HG03108 (cell line): ENCODE data around the gene ZPR1.

ENCODE experiments used
- ATAC-seq: cut with Tn5 transposase; IDR thresholded peaks from one replicate; pipeline ENCODE4 v1.9.1; 2021; ENCODE audit warnings: moderate library complexity; ENCODE audit not compliant: unreplicated experiment

Gene ZPR1

GRCh38 chr11:116792869-116793771 lies 5.3 kb upstream of the ZPR1 start:
- no peak for ATAC-seq

GRCh38 chr11:116792144-116792868 lies 4.5 kb upstream of the ZPR1 start:
- ATAC-seq: no peak

DNA sequence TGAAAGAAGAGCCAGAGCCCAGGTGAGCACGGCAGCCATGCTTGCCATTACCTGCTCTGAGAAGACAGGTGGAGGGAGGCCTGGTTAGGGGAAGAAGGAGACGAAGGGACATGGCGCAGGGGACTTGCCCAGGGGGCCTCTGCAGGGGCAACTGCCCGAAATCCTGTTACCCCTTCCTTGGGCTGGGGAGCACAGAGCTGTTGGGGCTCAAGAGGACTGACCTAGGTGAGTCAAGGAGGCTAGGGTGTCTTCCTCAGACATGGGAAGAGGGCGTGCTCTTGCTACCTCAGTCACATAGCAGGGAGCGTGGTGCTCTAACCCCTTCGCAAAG lies 4.0 kb upstream of the ZPR1 start, which contains the start of gene APOA5:
APOA5 (minus strand) TSS at position 67 of the 331 bp plus-strand sequence; CDS start at position 48, 19 bp downstream.
- ATAC-seq: no peak

DNA sequence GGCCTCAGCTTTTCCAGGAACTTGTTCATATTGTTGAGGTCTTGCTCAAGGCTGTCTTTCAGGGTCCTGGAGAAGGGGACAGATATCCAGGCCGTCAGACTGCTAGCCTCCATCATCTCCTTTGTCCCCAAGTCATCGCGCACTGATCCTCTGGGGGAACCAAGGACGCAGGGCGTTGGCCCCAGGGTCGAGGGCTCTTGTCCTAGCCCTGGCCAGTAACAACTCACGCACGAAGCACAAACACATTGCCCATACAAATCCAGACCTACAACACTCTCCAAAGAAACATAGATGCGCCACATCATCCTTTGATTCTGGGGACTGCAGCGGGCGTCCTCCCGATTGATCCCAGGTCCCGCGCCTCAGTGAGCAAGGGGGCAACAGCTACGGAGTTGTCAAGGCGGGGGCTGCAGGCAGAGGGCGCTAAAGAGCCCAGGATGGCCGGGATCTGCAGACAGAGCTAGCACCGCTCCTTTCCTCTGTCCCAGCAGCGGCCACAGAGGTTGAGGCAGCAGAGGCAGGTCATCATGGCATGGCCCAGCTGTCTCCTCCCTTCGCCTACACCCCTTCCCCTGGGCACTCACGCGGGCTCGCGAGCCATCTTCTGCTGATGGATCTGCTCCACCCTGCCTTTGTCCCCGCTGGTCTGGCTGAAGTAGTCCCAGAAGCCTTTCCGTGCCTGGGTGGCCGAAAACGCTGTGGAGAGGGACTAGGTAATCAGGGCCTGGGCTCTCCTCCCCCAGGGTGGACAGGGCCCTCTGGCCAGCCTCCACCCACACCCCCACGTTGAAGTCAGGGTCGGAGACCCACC lies 3.4 kb upstream of the ZPR1 start:
- no peak for ATAC-seq

DNA sequence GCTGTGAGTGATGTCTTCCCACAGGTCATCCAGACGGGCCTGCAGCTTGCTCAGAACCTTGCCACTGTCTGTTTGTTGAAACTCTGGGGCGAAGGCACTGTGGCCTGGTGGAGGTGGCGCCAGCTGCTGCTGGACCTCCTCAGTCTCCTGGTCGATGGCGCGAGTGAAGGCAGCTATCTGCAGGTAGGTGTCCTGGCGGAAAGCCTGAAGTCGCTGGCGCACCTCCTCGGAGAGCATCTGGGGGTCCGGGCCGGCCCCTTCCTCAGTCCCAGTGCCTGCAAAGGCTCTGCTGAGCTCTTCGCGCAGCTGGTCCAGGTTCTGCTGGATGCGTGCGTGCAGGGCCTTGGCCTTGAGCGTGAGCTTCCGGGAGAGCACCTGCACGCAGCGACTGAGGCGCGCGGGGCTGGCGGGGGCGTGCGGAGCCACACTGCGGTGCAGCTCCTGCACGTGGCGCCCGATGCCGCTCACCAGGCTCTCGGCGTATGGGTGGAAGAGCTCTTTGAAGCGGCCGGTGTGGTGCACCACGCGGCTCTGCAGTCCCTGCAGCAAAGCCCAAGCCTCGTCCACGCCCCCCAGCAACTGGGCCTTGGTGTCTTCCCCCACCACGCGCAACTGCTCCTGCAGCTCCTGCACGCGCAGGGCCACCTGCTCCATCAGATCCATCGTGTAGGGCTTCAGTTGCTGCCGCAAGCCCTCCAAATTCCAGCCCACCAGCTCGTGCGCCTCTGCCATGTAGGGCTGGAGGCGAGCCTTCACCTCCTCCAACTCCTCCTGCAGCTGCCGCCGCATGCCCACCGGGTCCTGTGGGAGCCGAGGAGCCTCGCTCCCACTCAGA lies 2.6 kb upstream of the ZPR1 start:
- ATAC-seq: no peak

GRCh38 chr11:116788975-116789374 lies 1.2 kb upstream of the ZPR1 start:
- ATAC-seq: no peak

DNA sequence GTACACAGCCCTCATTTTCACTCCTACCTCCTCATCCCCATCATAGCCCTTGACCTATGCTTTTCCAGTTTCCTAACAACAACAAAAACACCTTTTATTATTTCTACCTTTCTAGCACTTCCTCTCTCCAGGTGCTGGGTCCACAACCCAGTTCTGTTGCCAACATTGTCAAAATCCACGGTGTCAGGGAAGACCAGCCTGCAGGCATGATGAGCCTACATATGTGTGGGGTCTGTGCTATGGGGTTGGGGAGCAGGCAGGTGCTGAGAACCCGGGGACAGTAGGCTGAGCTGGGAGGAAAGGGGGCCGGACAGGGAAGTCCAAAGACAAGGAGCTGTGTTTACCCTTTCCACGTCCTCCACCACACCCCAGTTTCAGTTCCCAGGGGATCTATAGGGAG lies 711 bp upstream of the ZPR1 start:
- ATAC-seq: no peak

GRCh38 chr11:116787436-116787785 lies 412 bp downstream of the ZPR1 start:
- no peak for ATAC-seq

GRCh38 chr11:116786966-116787365 lies 857 bp downstream of the ZPR1 start:
- ATAC-seq: no peak

GRCh38 chr11:116786326-116786725 lies 1.5 kb downstream of the ZPR1 start:
- ATAC-seq: no peak

DNA sequence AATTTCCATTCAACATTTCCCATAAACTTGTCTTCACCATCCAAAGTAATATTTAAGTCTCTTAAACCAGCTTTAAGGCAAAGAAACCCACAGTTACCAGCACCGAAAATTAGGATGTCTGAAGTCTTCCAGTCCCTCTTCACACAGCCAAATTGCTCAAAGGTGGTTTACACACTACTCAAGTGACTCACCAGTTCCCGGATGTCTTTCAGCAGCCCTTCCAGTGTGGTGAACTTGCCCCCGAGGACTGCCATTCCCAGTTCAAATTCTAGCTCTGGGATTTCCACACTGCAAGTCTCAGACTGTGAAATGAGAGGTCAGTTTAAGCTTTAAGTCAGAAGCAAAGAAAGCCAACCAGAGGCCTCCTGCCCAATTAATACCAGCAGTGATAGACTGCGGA lies 5.1 kb downstream of the ZPR1 start:
- ATAC-seq: no peak

DNA sequence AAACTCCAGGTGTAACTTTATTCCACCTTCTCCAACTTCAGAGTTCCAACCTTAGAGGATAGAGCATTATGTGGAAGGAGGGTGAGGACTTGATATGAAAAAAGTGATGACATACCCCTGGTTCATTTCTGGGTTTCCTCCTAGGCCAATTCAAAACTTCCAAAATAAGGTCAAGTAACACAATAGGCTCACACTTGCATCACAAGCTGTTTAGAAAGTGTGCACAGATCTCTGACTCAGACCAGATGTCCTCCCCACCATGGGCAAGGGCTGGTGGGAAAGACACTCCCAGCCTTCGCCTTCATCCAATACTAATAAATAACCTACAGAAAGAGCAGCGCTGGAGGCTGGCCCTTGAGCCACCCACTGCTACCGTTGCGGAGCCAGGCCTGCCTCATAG lies 9.3 kb downstream of the ZPR1 start:
- ATAC-seq: no peak

- ATAC-seq: no peak
These were observed 10.8 kb downstream of the ZPR1 start for GRCh38 chr11:116777056-116777455.

- no peak for ATAC-seq
These were observed 11.3 kb downstream of the ZPR1 start for GRCh38 chr11:116776522-116776984.

DNA sequence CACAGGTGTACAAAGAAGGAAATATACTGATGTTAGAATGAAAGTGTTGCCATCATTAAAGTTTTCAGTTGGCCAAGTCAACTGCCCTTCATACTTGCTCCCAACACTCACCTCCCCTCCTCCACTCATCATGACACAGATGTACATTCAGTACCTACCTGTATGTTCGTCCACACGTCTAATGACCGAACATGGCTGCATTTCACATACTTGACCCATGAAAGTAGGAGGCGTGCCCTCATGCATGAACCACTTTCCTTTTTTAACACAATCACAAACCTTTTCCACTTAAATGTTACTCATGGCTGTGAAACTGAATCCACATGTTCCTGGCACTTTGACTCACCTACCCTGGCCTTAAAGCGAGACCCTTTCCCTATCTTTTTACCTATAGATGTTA lies 11.8 kb downstream of the ZPR1 start:
- no peak for ATAC-seq

GRCh38 chr11:116774661-116775060 lies 13.2 kb downstream of the ZPR1 start:
- no peak for ATAC-seq

GRCh38 chr11:116773203-116774097 lies 14.4 kb downstream of the ZPR1 start:
- peak; percentile 9 for ATAC-seq

GRCh38 chr11:116772443-116773202 lies 15.2 kb downstream of the ZPR1 start, which contains the start of gene BUD13:
BUD13 (minus strand) TSS chr11:116772987; CDS start chr11:116772964, 23 bp downstream.
- ATAC-seq: peak; percentile 81

GRCh38 chr11:116771935-116772334 lies 15.9 kb downstream of the ZPR1 start:
- no peak for ATAC-seq
